Measurements from ENCODE around the gene GALNT15.

DNA sequence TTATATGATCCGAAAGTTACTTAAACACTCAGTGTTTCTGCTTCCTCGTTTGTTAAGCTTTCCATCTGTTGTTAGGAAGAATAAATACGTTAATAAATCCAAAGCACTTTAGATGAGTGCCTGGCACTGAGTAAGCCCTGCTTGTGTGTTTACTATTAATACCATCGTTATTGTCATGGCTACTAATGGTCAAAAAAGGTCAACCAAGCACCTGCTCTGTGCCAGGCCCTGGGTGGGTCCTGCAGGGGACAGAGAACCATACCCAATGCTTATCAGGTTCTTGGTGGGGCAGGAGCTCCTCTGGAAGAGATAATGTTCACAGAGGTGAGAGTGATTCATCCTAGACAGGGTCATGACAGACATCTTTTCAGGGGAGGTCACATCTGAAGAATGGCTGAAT lies 39.9 kb downstream of the GALNT15 start:
- TF ChIP-seq, protein P1, sequence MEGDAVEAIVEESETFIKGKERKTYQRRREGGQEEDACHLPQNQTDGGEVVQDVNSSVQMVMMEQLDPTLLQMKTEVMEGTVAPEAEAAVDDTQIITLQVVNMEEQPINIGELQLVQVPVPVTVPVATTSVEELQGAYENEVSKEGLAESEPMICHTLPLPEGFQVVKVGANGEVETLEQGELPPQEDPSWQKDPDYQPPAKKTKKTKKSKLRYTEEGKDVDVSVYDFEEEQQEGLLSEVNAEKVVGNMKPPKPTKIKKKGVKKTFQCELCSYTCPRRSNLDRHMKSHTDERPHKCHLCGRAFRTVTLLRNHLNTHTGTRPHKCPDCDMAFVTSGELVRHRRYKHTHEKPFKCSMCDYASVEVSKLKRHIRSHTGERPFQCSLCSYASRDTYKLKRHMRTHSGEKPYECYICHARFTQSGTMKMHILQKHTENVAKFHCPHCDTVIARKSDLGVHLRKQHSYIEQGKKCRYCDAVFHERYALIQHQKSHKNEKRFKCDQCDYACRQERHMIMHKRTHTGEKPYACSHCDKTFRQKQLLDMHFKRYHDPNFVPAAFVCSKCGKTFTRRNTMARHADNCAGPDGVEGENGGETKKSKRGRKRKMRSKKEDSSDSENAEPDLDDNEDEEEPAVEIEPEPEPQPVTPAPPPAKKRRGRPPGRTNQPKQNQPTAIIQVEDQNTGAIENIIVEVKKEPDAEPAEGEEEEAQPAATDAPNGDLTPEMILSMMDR (conservative IDR thresholded peaks at IDR 0.05), result no peak
- no peak for TF ChIP-seq EZH2 (IDR thresholded peaks at IDR 0.05; ENCODE audit: low read depth)
